Uterus (tissue), 4 donors: Measurements from ENCODE around the gene TM9SF3. TPM values are rescaled to one million over a fixed set of nuclear protein-coding genes. Genes with fewer than 3 reads are reported as not detected.
A peak's percentile ranks its signal among the peaks of the same experiment; 100 is the strongest.

Experiments used
- DNase-seq, 2 donors: peaks; one replicate each; pipeline ENCODE4 v3.0.0-alpha.2; 2019 to 2020
- H3K27ac ChIP-seq, 2 donors: fragments of 200-600 bp; sonication (generic); 1 replicate in 1 of 2; 2 replicates in 1 of 2; pipeline ENCODE4 v1.5.1; 2016 to 2018
- H3K27me3 ChIP-seq, 2 donors: fragments of 200-600 bp; sonication (generic); one replicate each; pipeline ENCODE4 v1.5.1; 2018 to 2019; ENCODE audit warnings: control low read depth in 1 of 2
- H3K36me3 ChIP-seq, 2 donors: fragments of 200-600 bp; sonication (generic); one replicate each; pipeline ENCODE4 v1.5.1; 2019; ENCODE audit warnings: control low read depth in 1 of 2
- H3K4me1 ChIP-seq, 2 donors: fragments of 200-600 bp; sonication (generic); one replicate each; pipeline ENCODE4 v1.5.1; 2018 to 2019; ENCODE audit warnings: control low read depth in 1 of 2
- H3K4me3 ChIP-seq, 2 donors: fragments of 200-600 bp; sonication (generic); 1 replicate in 1 of 2; 2 replicates in 1 of 2; pipeline ENCODE4 v1.5.1; 2018 to 2019; ENCODE audit warnings: mild to moderate bottlenecking in 1 of 2
- H3K9me3 ChIP-seq, 2 donors: fragments of 200-600 bp; sonication (generic); one replicate each; pipeline ENCODE4 v1.5.1; 2019; ENCODE audit warnings: control low read depth in 1 of 2
- POLR2A ChIP-seq, 2 donors: fragments of 450-650 bp; IDR thresholded peaks; one replicate each; pipeline ENCODE4 v1.6.1; 2016; ENCODE audit warnings: antibody characterized with exemption in 2 of 2, mild to moderate bottlenecking in 1 of 2, moderate library complexity in 1 of 2
- intact Hi-C: fragments of 100-400 bp; cut with DNase I; formaldehyde crosslinking; loops from one replicate; pipeline ENCODE4 v1.15.1; 2023; ENCODE audit warnings: low total_unique reads
- total RNA-seq, 4 donors: library from RNA; depleted of rRNA in 3 of 4; stranded (reverse); fragments of >200 nt in 3 of 4; gene quantifications; one replicate each; pipeline versions ENCODE4 v1.1.0 to v1.2.4, GENCODE V29; 2014 to 2023
- TF ChIP-seq, protein P1 (sequence below), 4 experiments: fragments of 200-600 bp in 2 of 4; fragments of 450-650 bp in 2 of 4; sonication (generic) in 2 of 4; IDR thresholded peaks; one replicate each; pipeline ENCODE4 v1.5.1; 2016 to 2019; ENCODE audit warnings: antibody characterized with exemption in 4 of 4, mild to moderate bottlenecking in 2 of 4, moderate library complexity in 1 of 4
- donor health status: DM: yes; HTN: yes; CAD: no.

The TM9SF3 gene
- total RNA-seq, 4 donors from 2014 or later, result 86.8 to 210 (median 113) TPM

DNA sequence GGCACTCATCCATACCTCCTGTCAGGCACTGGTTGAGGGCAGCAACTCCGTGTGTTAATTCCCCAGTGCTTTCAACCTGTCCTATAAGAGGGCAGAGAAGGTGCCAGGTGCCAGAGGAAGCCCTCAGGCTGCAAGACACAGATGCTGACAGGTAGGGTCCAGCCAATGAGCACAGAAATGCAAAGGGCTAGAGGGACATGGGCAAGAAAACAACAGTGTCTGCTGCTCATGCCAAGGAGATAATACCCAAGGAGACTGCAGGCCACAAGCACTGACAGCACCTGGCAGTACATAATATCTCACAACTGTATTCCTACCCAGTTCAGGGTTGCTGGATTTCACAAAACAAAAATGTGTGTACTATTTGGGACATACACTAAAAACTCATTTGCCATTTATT is 38.4 kb upstream of the TM9SF3 start:
- no peaks in the 10 kb centered on the region for H3K36me3 ChIP-seq
- TF ChIP-seq POLR2A (IDR thresholded peaks at IDR 0.05), result no peak
- TF ChIP-seq, protein P1, sequence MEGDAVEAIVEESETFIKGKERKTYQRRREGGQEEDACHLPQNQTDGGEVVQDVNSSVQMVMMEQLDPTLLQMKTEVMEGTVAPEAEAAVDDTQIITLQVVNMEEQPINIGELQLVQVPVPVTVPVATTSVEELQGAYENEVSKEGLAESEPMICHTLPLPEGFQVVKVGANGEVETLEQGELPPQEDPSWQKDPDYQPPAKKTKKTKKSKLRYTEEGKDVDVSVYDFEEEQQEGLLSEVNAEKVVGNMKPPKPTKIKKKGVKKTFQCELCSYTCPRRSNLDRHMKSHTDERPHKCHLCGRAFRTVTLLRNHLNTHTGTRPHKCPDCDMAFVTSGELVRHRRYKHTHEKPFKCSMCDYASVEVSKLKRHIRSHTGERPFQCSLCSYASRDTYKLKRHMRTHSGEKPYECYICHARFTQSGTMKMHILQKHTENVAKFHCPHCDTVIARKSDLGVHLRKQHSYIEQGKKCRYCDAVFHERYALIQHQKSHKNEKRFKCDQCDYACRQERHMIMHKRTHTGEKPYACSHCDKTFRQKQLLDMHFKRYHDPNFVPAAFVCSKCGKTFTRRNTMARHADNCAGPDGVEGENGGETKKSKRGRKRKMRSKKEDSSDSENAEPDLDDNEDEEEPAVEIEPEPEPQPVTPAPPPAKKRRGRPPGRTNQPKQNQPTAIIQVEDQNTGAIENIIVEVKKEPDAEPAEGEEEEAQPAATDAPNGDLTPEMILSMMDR (IDR thresholded peaks at IDR 0.05), result no peak
- no peak overlapping the region for H3K4me3 ChIP-seq
- intact Hi-C loops, result no loop called here
- H3K9me3 ChIP-seq, result no peaks in the 10 kb centered on the region
- H3K27me3 ChIP-seq, result no peaks in the 10 kb centered on the region
- DNase-seq, result no peak
- no peaks in the 10 kb centered on the region for H3K4me1 ChIP-seq
- H3K27ac ChIP-seq, result no peak overlapping the region

- DNase-seq, result no peak
- Histone ChIP-seq H3K36me3 (no peaks in the 10 kb centered on the region), H3K27ac (no peak overlapping the region), H3K4me1 (no peaks in the 10 kb centered on the region), H3K4me3 (no peak overlapping the region), H3K27me3 (no peaks in the 10 kb centered on the region), H3K9me3 (no peaks in the 10 kb centered on the region)
- intact Hi-C loops, result no loop called here
- TF ChIP-seq POLR2A (IDR thresholded peaks at IDR 0.05), result no peak
- TF ChIP-seq, protein P1 (IDR thresholded peaks at IDR 0.05), result no peak
Observed at GRCh38 chr10:96622013-96622787, 35.4 kb upstream of the TM9SF3 start.

DNA sequence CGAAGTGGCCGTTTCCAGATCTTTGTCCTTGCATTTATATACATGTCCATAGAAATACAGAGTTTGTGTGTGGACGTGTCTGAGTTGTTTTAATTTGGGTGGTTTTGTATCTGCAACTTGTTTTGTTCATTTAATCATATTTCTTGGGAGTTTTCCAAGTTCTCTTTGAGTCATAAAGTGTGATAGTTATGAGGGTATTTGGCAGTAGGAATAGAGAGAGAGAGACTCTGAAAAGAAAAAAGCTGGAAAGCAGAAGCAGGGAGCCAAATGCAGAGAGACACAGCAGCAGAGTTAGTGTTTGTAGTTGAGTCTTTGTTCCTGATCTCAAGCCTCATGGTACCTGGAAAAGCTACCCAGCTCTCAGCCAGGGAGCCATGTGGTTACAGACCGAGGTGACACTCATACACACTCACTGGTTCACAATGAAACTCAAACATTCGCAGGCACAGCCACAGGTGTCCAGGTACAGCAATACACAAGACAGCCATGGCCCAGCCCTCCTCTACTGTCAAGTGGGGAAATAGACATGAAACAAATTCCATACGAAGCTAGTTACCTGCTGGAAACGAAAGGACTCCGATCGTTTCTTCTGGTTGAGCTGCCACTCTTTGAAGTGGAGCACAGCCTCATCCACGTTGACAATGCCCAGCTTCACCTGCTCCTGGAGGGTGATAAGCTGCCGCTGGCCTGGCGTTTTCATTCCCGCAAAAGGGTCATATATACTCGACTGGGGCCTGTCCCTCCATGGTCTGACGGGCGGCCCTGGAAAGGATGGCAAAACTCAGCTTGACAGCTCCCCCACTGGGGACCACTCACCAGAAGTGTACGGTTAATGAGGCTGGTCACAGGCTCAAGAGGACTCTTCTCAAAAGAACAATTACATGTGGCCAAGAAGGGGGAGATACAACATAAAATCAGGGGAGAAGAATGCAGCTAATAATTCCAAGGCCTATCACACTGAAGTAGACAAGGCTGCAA is 33.3 kb upstream of the TM9SF3 start:
- TF ChIP-seq, protein P1 (IDR thresholded peaks at IDR 0.05), result no peak
- TF ChIP-seq POLR2A (IDR thresholded peaks at IDR 0.05), result no peak
- Histone ChIP-seq H3K36me3 (no peaks in the 10 kb centered on the region), H3K9me3 (no peaks in the 10 kb centered on the region), H3K27ac (no peak overlapping the region), H3K4me1 (no peaks in the 10 kb centered on the region), H3K27me3 (no peaks in the 10 kb centered on the region), H3K4me3 (no peak overlapping the region)
- intact Hi-C loops, result no loop called here
- no peak for DNase-seq

- H3K27ac ChIP-seq, result no peak overlapping the region
- H3K36me3 ChIP-seq, result no peaks in the 10 kb centered on the region
- no peaks in the 10 kb centered on the region for H3K9me3 ChIP-seq
- no peak for DNase-seq
- no peak overlapping the region for H3K4me3 ChIP-seq
- H3K4me1 ChIP-seq, result no peaks in the 10 kb centered on the region
- H3K27me3 ChIP-seq, result no peaks in the 10 kb centered on the region
- no peak for TF ChIP-seq POLR2A (IDR thresholded peaks at IDR 0.05)
- TF ChIP-seq, protein P1 (IDR thresholded peaks at IDR 0.05), result no peak
- intact Hi-C loops, result no loop called here
Observed at GRCh38 chr10:96619120-96619519, 32.3 kb upstream of the TM9SF3 start.

GRCh38 chr10:96618653-96619052 is 31.8 kb upstream of the TM9SF3 start:
- H3K36me3 ChIP-seq, result no peaks in the 10 kb centered on the region
- H3K4me1 ChIP-seq, result no peaks in the 10 kb centered on the region
- H3K9me3 ChIP-seq, result no peaks in the 10 kb centered on the region
- H3K27ac ChIP-seq, result peak overlapping the region in 1 of 2 donors; percentile 32
- intact Hi-C loops, result no loop called here
- no peak overlapping the region for H3K4me3 ChIP-seq
- TF ChIP-seq, protein P1 (IDR thresholded peaks at IDR 0.05), result no peak
- no peak for TF ChIP-seq POLR2A (IDR thresholded peaks at IDR 0.05)
- peak in 1 of 2 donors; percentile 30 for DNase-seq
- no peaks in the 10 kb centered on the region for H3K27me3 ChIP-seq
